OCI-LY3 (cell line): ENCODE measurements around the gene IQSEC1.

Experiments
- CTCF ChIP-seq: fragments of 200-600, 300-600 bp; sonication (generic); IDR thresholded peaks from 2 replicates; pipeline ENCODE4 v1.5.1; 2014; ENCODE audit warnings: antibody characterized with exemption, low read length, low read depth
- EZH2phosphoT487 ChIP-seq: fragments of 200-600 bp; shearing (Covaris generic); IDR thresholded peaks from 2 replicates; pipeline ENCODE4 v1.6.1; 2018; ENCODE audit warnings: antibody characterized with exemption, mixed run types, low read depth

GRCh38 chr3:13111173-13111872, 38.1 kb upstream of the IQSEC1 start:
- no peak for TF ChIP-seq CTCF
- TF ChIP-seq EZH2phosphoT487 = no peak
